ENCODE results near the gene APBA3. TPM values are rescaled to one million over a fixed set of nuclear protein-coding genes. Genes with fewer than 3 reads are reported as not detected.

Gene APBA3
- polyA plus RNA-seq, 10 donors = 9.3 to 14.2 (median 11.8) TPM

- DNase-seq = no peak
Measured at GRCh38 chr19:3748965-3749364, 12.5 kb downstream of the APBA3 start.

- DNase-seq = no peak
Measured at GRCh38 chr19:3746371-3747056, 15.0 kb downstream of the APBA3 start.

GRCh38 chr19:3745363-3746045 is 16.0 kb downstream of the APBA3 start:
- no peak for DNase-seq

- DNase-seq = no peak
Measured at GRCh38 chr19:3743486-3743885, 18.0 kb downstream of the APBA3 start.

- DNase-seq = no peak
Measured at GRCh38 chr19:3740431-3740830, 21.1 kb downstream of the APBA3 start.

- no peak for DNase-seq
Measured at GRCh38 chr19:3738477-3739220, 22.8 kb downstream of the APBA3 start.

- no peak for DNase-seq
Measured at GRCh38 chr19:3737487-3738205, 23.8 kb downstream of the APBA3 start.

- DNase-seq = no peak
Measured at GRCh38 chr19:3736106-3736724, 25.3 kb downstream of the APBA3 start.

- DNase-seq = no peak
Measured at GRCh38 chr19:3734310-3734600, 27.2 kb downstream of the APBA3 start.

- DNase-seq = no peak
Measured at GRCh38 chr19:3733549-3734309, 27.8 kb downstream of the APBA3 start.

GRCh38 chr19:3732108-3732507 is 29.4 kb downstream of the APBA3 start:
- DNase-seq = no peak

GRCh38 chr19:3730457-3730958 is 31.0 kb downstream of the APBA3 start:
- DNase-seq = no peak

- DNase-seq = no peak
Measured at GRCh38 chr19:3725640-3726310, 35.7 kb downstream of the APBA3 start.

- DNase-seq = no peak
Measured at GRCh38 chr19:3725121-3725520, 36.4 kb downstream of the APBA3 start.

GRCh38 chr19:3723883-3724282 is 37.6 kb downstream of the APBA3 start:
- no peak for DNase-seq

- no peak for DNase-seq
Measured at GRCh38 chr19:3723110-3723488, 38.4 kb downstream of the APBA3 start.

- no peak for DNase-seq
Measured at GRCh38 chr19:3722443-3723109, 38.9 kb downstream of the APBA3 start.

- no peak for DNase-seq
Measured at GRCh38 chr19:3721887-3722442, 39.5 kb downstream of the APBA3 start.

GRCh38 chr19:3721131-3721886 is 40.2 kb downstream of the APBA3 start:
- peak; percentile 43 to 88 (median 75) for DNase-seq

Measured in muscle of back (tissue), 11 donors.